AG10803 (cell line): ENCODE data around the gene DICER1.

ENCODE experiments used
- DNase-seq: peaks from one replicate; pipeline ENCODE4 v3.0.0; 2010; ENCODE audit warnings: low read depth
- H3K4me3 ChIP-seq: 2 replicates; pipeline ENCODE4 v1.5.1; 2011; ENCODE audit warnings: mild to moderate bottlenecking, low read length, control low read depth
- TF ChIP-seq, protein P1 (sequence below): conservative IDR thresholded peaks from 2 replicates; pipeline ENCODE4 v1.5.1; 2011; ENCODE audit warnings: mild to moderate bottlenecking, low read length, control low read depth, inconsistent platforms

The DICER1 gene

DNA sequence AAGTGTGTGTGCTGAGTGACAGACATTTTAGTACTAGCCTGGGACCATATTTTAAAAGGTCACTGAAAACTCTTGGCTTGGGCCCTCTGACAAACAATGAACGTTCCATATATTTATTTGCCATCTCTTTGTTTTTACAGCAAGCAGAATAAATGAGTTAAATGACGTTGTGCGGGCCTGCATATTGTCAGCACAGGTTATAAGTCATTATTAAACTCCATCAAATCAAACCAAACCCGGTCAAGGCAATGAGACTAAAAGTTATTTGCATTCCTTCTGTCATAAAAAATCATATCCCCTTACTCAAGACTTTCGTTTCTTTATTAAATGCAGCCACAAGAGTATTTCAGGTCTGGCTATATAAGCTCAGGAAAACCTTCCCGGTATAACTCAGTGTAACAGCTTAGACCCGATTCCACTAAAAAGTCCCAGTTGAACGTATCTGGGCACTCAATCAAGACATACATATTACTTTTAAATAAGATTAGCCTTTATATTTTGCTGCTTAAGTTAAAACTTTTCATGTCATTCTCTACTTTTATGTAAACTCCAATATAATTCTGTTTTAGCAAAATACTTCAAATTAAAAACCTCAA lies 84.9 kb downstream of the DICER1 start:
- TF ChIP-seq, protein P1, sequence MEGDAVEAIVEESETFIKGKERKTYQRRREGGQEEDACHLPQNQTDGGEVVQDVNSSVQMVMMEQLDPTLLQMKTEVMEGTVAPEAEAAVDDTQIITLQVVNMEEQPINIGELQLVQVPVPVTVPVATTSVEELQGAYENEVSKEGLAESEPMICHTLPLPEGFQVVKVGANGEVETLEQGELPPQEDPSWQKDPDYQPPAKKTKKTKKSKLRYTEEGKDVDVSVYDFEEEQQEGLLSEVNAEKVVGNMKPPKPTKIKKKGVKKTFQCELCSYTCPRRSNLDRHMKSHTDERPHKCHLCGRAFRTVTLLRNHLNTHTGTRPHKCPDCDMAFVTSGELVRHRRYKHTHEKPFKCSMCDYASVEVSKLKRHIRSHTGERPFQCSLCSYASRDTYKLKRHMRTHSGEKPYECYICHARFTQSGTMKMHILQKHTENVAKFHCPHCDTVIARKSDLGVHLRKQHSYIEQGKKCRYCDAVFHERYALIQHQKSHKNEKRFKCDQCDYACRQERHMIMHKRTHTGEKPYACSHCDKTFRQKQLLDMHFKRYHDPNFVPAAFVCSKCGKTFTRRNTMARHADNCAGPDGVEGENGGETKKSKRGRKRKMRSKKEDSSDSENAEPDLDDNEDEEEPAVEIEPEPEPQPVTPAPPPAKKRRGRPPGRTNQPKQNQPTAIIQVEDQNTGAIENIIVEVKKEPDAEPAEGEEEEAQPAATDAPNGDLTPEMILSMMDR = no peak
- DNase-seq = no peak
- no peak overlapping the region for H3K4me3 ChIP-seq

DNA sequence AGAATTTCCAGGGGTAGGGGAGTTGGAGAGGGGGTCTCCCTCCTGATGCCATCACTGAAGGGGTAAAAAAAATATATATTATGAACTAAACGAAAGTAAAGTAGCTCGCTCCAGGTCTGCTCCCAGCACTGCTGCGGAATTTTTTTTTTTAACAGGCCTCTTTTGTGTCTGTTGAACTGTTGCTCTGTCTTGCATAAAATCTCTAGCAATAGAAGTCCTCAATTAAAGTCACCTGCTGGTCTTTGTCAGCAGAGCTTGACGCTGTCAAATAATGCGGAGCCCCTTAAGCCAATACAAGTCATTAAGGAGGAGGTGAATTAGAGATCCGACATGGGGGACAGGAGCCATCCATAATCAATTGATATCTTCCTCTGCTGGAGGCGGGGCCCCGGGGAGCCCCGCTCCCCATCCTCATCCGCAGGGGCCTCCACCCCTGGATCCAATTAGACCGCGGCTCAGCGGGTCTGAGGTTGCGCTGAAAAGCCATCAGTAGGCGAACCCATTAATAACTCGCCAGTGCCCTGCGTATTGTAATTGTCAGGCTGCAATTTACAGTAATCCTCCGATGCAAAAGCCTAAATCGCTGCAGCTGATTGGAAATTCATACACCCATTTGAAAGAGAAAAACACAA lies 85.6 kb downstream of the DICER1 start:
- TF ChIP-seq, protein P1 = no peak
- DNase-seq = no peak

DNA sequence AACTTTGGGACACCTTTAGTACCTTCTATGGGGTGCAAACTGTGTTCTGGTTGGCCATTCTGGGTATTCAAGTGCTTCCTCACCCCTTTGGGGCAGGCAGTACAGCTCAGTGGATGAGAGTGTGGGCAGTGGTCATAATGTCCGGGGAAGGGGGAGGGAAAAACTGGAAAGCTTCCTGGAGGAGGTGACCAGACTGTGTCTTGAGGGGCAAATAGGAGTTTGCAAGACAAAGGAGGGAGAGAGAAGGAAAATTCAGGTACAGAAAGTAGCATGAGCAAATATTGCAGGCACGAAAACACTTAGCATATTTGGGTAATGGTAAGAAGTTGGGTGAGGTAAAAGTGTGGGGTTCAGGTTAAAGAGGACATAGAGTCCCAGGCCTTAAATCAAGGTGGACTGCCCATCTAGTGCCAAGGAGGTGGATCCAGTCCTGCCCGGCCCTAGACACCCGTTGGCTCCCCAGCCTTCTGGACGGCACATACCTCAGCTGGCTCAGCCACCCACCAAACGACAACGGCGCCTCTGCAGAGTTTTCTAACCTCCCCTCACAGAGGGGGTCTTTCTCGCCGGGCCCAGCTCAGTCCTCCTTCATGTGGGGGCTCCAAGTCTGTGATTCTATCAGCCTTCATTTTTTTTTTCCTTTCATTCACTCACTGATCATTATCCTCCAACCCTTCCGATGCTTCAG lies 86.4 kb downstream of the DICER1 start:
- DNase-seq = no peak
- TF ChIP-seq, protein P1 = no peak
- H3K4me3 ChIP-seq = no peak overlapping the region

More for the DNA sequence above, 85.6 kb downstream of the DICER1 start:
- H3K4me3 ChIP-seq = no peak overlapping the region

DNA sequence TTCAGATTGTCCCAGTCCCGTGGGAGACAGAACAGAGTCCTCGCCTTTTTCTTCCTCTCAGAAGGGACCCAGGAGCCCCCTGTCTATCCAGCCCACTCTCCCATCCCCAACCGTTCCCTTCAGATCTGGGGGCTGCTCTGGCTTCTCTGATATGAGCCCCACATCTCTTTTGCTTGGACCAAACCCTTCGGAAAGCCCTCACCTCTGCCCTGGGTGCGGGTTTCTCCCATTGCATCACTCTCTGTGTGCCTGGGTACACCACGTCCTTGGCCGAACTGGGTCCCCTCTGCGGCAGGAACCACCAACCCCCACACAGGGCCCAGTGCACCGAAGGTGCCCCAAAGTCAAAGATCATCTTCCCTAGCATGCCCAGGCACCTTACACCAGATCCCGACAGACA lies 87.8 kb downstream of the DICER1 start:
- DNase-seq = no peak
- H3K4me3 ChIP-seq = no peak overlapping the region
- TF ChIP-seq, protein P1 = no peak

DNA sequence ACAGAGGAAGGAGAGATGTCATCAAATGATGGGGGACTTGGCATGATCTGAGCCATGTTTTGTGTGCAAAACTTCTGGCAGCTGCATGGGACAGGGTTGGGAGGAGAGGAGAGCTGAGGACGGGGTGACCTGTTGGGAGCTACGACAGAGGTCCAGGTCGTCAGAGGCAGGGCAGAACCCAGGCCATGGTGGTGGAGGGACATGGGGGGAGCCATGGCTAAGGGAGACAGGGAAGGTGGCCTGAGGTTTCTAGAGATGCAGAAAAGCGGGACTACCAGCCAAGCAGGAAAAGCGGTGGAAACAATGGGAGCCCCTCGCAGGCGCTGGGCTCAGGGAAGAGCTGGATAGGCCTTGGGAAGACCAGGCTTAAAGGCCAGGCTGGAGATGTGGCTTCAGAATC lies 88.3 kb downstream of the DICER1 start:
- H3K4me3 ChIP-seq = no peak overlapping the region
- DNase-seq = no peak
- TF ChIP-seq, protein P1 = no peak

DNA sequence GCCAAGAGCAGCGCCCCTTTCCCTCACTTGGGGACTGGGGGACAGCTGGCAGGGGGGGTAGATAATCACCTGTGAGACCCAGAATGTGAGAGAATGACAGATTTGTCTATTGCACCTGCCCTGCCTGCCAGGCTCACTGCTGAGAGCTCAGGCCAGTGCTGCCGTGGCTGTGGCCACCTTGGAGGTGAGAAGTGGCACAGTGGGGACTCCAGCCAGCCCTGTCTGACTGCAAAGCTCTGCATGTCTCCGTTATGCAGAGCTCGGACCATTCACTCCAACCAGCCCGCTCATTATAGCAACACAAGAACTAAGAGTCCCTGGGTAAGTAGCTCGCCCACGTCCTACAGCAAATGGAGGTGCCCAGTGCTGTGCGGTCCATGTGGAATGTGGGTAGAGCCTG lies 88.8 kb downstream of the DICER1 start:
- DNase-seq = no peak
- TF ChIP-seq, protein P1 = no peak
- H3K4me3 ChIP-seq = no peak overlapping the region

DNA sequence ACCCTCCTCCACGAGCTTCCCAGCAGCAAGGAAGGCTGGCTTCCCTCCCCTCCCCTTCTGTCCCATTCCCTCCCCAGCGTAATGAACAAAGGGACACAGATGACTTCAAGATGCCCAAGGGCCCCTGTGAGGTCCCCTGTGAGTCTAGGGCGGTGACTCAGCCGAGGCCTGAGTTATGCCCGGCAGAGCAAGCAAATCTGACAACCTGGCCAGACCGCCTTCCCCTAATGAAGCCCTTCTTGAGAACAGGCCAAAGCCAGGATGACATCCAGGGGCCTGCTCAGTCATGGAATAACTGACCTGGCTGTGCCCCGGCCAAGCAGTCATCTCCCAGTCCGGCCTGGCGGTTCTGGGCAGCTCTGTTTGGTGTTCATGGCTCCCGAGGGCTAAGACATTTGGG lies 89.2 kb downstream of the DICER1 start:
- H3K4me3 ChIP-seq = no peak overlapping the region
- TF ChIP-seq, protein P1 = no peak
- no peak for DNase-seq
